ACHN (cell line): ENCODE data around the gene MTX2.

Source experiments
- DNase-seq: peaks from one replicate; pipeline ENCODE4 v3.0.0-alpha.2; 2015
- in situ Hi-C: cut with HindIII; loops from 2 replicates; pipeline ENCODE4 v1.10.0; 2017; ENCODE audit warnings: low sequenced_read_pairs, low pct_ligation_motif_present, low pct_unique_long_range_greater_than_20kb

Gene MTX2

GRCh38 chr2:176269319-176270099, at the start of gene MTX2:
MTX2 (plus strand) TSS chr2:176269442; CDS start chr2:176269630, 188 bp downstream.
- in situ Hi-C loops: no loop called here
- DNase-seq: peak; percentile 82

GRCh38 chr2:176227874-176228273, 41.4 kb upstream of the MTX2 start:
- DNase-seq: no peak
- in situ Hi-C loops: no loop called here

DNA sequence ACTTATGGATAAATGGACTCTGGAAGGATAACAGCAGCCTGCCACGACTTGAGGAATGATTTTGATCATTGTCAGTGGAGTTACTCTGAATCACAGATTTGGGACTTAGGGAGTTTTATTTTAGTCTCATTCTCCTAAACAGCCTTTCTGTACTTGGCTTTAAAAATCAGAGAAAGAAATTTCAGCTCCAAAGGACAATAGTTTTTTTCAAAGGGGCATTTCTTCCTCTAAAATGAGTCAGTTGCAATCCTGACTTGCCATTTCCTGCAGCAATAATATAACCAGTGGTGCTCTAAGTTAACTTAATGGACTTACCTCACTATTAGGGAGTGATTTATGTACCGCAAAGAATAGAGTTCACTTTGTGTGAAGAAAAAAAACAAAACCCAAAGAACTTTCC, 35.1 kb upstream of the MTX2 start:
- DNase-seq: no peak

DNA sequence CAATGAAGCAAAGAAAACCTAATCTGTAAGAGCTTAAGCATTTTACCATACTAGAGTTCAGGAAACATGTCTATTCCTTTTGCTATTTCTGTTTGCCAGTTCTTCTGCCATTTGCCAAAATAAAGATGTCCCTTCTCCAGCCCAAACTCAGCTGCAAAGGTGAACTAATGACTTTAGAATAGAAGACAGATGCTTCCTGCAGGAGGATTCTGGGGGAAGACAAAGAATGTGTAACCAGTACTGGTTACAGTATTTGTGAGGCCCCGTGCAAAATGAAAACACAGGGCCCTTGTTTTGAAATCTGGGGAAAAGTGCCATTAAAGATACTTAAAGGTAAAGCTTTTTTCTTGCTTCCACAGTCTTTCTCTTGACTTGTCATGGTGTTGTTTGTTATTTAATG, 34.3 kb upstream of the MTX2 start:
- in situ Hi-C loops: no loop called here
- no peak for DNase-seq

More for the DNA sequence above, 35.1 kb upstream of the MTX2 start:
- in situ Hi-C loops: no loop called here

DNA sequence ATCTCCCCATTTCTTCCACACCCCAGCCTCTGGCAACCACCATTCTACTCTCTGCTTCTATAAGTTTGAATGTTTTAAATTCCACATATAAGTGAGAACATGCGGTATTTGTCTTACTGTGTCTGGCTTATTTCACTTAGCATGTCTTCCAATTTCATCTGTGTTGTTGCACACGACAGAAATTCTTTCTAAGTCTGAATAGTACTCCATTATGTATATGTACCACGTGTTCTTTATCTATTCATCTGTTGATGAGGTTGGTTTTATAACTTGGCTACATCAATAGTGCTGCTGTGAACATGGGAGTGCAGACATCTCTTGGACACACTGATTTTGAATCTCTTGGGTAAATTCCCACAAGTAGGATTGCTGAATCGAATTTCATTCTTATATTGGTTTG, 31.8 kb upstream of the MTX2 start:
- in situ Hi-C loops: no loop called here
- no peak for DNase-seq

DNA sequence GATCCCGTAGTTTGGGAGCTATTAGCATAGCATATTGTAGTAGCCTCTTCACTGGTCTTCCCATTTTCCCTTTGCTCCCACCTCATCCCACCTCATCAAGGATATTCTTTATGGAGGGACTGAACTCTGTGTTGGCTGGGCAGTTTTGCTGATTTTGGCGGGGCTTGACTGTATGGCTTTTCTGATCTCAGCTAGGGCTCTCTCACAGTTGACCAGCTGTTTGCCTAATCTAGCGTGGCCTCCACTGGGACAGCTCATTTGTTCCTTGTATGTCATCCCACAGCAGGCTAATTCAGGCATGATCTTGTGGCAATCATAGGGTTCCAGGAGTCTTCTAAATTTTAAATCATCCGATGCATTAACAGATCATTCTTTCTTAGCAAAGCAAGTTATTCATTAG, 30.2 kb upstream of the MTX2 start:
- no peak for DNase-seq
- in situ Hi-C loops: no loop called here

DNA sequence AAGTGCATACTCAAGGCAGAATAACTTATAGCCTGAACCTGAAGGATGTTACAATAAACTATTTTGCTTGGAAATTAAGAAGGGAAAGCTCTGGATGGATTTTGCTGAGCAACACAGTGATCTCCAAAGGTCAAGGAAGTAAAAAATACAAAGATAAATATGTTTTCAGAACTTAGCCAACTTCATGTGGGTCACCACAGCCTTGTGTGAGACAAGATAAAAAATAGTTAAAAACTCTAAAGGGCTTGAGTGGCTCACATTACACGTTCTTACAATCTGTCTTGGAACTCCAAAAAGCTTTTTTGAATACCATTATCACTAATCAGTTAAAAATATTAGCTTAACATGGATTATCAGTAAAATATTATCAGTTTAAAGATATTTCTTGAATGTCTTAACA, 28.9 kb upstream of the MTX2 start:
- in situ Hi-C loops: no loop called here
- no peak for DNase-seq

DNA sequence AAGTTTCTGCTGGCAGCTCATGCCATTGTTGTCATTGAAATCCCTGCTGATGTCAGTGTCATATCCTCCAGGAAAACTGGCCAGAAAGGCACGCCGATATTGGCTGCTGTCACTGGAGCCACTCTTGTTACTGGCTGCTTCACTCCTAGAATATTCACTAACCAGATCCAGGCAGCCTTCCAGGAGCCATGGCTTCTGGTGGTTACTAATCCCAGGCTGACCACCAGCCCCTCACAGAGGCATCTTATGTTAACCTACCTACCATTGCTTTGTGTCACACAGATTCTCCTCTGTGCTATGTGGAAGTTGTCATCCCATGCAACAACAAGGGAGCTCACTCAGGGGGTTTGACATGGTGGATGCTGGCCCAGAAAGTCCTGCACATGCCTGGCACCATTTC, 27.0 kb upstream of the MTX2 start:
- in situ Hi-C loops: no loop called here
- no peak for DNase-seq

GRCh38 chr2:176246331-176246730, 22.9 kb upstream of the MTX2 start:
- no peak for DNase-seq
- in situ Hi-C loops: no loop called here

DNA sequence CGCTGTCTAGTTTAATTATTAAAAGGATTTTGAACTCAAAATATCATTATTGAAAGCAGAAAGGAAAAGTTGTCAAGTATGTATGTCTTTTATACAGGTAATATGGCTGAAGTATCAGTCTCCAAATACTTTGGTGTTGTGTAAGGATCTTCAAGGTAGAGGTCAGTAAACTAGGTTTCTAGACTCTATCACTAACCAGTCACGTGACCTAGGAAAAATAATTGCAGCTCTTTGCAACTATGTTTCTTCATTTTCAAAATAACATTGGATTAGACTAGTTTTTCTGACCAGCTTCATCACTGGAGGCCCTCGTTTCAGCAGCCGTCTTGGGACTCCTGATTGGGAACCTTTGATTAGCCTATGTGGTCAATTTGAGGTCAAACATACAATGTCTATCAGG, 21.4 kb upstream of the MTX2 start:
- no peak for DNase-seq
- in situ Hi-C loops: no loop called here

- in situ Hi-C loops: no loop called here
Measured at GRCh38 chr2:176251928-176252327, 17.3 kb upstream of the MTX2 start.

GRCh38 chr2:176260689-176261088, 8.6 kb upstream of the MTX2 start:
- DNase-seq: no peak
- in situ Hi-C loops: no loop called here

More at GRCh38 chr2:176251928-176252327, 17.3 kb upstream of the MTX2 start:
- DNase-seq: no peak

DNA sequence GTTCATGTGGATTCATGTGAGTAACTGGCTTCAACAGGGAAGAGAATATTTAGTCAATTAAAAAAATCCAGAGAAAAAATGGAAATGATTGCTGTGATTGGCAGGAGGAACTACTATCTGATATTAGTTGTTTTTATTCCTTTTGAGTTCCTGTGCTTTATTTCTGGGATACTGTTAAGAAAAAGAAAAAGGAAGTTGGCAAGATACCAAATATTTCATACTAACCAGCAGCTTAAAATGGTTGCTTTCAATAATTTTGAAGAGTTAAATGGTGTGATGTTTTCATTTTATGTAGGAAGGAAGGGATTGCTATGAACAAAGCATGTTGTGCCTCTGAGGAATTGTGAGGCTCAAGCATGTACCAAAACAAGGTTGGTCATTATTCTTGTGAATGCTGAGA, 8.1 kb upstream of the MTX2 start:
- no peak for DNase-seq
- in situ Hi-C loops: no loop called here

DNA sequence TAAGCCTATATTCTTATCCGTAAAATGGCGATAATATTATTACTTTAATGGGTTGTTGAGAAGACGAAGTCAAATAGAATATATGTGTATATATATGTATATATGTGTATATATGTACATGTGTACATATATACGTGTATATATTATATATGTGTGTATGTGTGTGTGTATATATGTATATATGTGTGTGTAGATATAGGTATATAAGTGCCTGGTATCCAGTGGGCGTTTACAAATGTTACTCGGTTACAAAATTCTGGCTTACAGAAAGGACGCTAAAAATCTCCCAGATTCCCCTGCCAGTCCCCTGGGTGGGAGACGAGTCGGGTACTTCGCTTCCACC, 295 bp upstream of the MTX2 start:
- DNase-seq: no peak
- in situ Hi-C loops: no loop called here

GRCh38 chr2:176270100-176270750, 983 bp downstream of the MTX2 start:
- DNase-seq: no peak
- in situ Hi-C loops: no loop called here

GRCh38 chr2:176272870-176273459, 3.7 kb downstream of the MTX2 start:
- no peak for DNase-seq
- in situ Hi-C loops: no loop called here

GRCh38 chr2:176278927-176279326, 9.7 kb downstream of the MTX2 start:
- no peak for DNase-seq
- in situ Hi-C loops: no loop called here

DNA sequence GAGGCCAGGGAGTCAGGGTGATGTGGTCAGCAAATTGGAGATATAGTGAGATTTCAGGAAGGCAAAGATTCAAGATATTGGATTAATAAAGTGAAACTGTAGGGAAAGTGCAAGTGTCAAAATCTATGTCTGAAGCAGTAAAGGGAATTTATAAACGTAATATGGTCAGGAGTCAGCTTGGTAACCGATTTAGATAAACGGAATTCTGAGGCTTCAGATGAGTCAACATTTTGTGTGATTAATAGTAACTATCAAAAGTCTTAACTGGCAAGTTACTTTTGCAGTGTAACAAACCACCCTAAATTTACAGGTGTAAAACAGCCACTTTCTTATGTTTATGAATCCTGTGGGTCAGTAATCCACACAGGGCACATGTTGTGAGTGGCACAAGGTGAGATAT, 10.9 kb downstream of the MTX2 start:
- DNase-seq: peak; percentile 10
- in situ Hi-C loops: no loop called here

DNA sequence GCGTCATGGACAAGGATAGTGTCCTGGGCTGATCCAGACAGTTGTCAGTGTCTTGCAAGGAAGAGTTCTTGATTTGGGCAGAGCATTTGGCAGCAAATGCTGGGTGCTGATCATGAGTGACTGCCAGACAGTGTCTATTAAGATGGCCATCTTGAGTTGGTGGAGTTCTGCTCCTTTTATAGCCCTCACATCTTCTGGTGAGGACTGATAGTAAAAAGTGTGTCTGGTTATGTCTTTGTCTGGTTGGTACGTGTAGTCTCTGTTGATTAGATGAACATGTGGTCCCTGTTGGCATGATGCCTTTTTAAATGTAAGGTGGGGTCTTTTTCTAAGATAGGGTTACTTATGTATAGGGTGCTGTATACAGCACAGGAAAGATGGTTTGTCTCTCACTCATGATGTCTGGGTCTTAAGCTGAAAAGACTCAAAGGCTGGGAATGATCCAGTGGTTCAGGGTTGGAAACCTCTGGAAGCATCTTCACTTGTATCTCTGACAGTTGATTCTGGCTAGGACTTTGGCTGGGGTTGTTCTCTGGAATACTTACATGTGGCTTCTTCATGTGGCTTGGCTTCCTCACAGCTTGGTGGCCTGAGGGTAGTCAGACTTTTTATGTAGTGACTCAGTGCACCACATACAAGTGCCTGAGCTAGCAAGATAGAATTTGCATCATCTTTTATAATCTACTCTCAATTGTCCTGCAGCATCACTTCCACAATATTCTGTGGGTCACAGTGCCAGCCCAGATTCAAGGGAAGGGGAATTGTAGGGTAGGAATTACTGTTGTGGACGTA, 11.8 kb downstream of the MTX2 start:
- DNase-seq: no peak
- in situ Hi-C loops: no loop called here
